Uterus (tissue), 4 donors: ENCODE measurements around the gene MAGEA11. TPM values are rescaled to one million over a fixed set of nuclear protein-coding genes. Genes with fewer than 3 reads are reported as not detected.
"Not testable (repeated sequence)": the region's sequence is repeated elsewhere in the genome, so short reads cannot be mapped to it uniquely, and the experiment has no call there.

Experiments used
- DNase-seq, 2 donors: peaks; one replicate each; pipeline ENCODE4 v3.0.0-alpha.2; 2019 to 2020
- H3K27ac ChIP-seq, 2 donors: fragments of 200-600 bp; sonication (generic); 1 replicate in 1 of 2; 2 replicates in 1 of 2; pipeline ENCODE4 v1.5.1; 2016 to 2018
- H3K27me3 ChIP-seq, 2 donors: fragments of 200-600 bp; sonication (generic); one replicate each; pipeline ENCODE4 v1.5.1; 2018 to 2019; ENCODE audit warnings: control low read depth in 1 of 2
- H3K36me3 ChIP-seq, 2 donors: fragments of 200-600 bp; sonication (generic); one replicate each; pipeline ENCODE4 v1.5.1; 2019; ENCODE audit warnings: control low read depth in 1 of 2
- H3K4me1 ChIP-seq, 2 donors: fragments of 200-600 bp; sonication (generic); one replicate each; pipeline ENCODE4 v1.5.1; 2018 to 2019; ENCODE audit warnings: control low read depth in 1 of 2
- H3K4me3 ChIP-seq, 2 donors: fragments of 200-600 bp; sonication (generic); 1 replicate in 1 of 2; 2 replicates in 1 of 2; pipeline ENCODE4 v1.5.1; 2018 to 2019; ENCODE audit warnings: mild to moderate bottlenecking in 1 of 2
- H3K9me3 ChIP-seq, 2 donors: fragments of 200-600 bp; sonication (generic); one replicate each; pipeline ENCODE4 v1.5.1; 2019; ENCODE audit warnings: control low read depth in 1 of 2
- POLR2A ChIP-seq, 2 donors: fragments of 450-650 bp; IDR thresholded peaks; one replicate each; pipeline ENCODE4 v1.6.1; 2016; ENCODE audit warnings: antibody characterized with exemption in 2 of 2, mild to moderate bottlenecking in 1 of 2, moderate library complexity in 1 of 2
- intact Hi-C: fragments of 100-400 bp; cut with DNase I; formaldehyde crosslinking; loops from one replicate; pipeline ENCODE4 v1.15.1; 2023; ENCODE audit warnings: low total_unique reads
- total RNA-seq, 4 donors: library from RNA; depleted of rRNA in 3 of 4; stranded (reverse); fragments of >200 nt in 3 of 4; gene quantifications; one replicate each; pipeline versions ENCODE4 v1.1.0 to v1.2.4, GENCODE V29; 2014 to 2023
- TF ChIP-seq, protein P1 (sequence below), 4 experiments: fragments of 200-600 bp in 2 of 4; fragments of 450-650 bp in 2 of 4; sonication (generic) in 2 of 4; IDR thresholded peaks; one replicate each; pipeline ENCODE4 v1.5.1; 2016 to 2019; ENCODE audit warnings: antibody characterized with exemption in 4 of 4, mild to moderate bottlenecking in 2 of 4, moderate library complexity in 1 of 4
- donor health status: DM: yes; HTN: yes; CAD: no.

Gene MAGEA11
- total RNA-seq, 4 donors from 2014 or later, result not detected

GRCh38 chrX:149715468-149715867 is 3.6 kb downstream of the MAGEA11 start:
- H3K4me3 ChIP-seq, result no peak overlapping the region
- no peaks in the 10 kb centered on the region for H3K9me3 ChIP-seq
- H3K27me3 ChIP-seq, result no peaks in the 10 kb centered on the region
- TF ChIP-seq POLR2A (IDR thresholded peaks at IDR 0.05), result no peak
- no peak for DNase-seq
- H3K36me3 ChIP-seq, result no peaks in the 10 kb centered on the region
- H3K27ac ChIP-seq, result no peak overlapping the region
- intact Hi-C loops, result no loop called here
- H3K4me1 ChIP-seq, result no peaks in the 10 kb centered on the region

DNA sequence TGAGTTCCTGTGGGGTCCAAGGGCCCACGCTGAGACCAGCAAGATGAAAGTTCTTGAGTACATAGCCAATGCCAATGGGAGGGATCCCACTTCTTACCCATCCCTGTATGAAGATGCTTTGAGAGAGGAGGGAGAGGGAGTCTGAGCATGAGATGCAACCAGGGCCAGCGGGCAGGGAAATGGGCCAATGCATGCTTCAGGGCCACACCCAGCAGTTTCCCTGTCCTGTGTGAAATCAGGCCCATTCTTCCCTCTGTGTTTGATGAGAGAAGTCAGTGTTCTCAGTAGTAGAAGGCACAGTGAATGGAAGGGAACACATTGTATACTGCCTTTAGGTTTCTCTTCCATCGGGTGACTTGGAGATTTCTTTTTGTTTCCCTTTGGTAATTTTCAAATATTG is 4.8 kb downstream of the MAGEA11 start:
- DNase-seq, result no peak
- TF ChIP-seq POLR2A (IDR thresholded peaks at IDR 0.05), result no peak
- TF ChIP-seq, protein P1, sequence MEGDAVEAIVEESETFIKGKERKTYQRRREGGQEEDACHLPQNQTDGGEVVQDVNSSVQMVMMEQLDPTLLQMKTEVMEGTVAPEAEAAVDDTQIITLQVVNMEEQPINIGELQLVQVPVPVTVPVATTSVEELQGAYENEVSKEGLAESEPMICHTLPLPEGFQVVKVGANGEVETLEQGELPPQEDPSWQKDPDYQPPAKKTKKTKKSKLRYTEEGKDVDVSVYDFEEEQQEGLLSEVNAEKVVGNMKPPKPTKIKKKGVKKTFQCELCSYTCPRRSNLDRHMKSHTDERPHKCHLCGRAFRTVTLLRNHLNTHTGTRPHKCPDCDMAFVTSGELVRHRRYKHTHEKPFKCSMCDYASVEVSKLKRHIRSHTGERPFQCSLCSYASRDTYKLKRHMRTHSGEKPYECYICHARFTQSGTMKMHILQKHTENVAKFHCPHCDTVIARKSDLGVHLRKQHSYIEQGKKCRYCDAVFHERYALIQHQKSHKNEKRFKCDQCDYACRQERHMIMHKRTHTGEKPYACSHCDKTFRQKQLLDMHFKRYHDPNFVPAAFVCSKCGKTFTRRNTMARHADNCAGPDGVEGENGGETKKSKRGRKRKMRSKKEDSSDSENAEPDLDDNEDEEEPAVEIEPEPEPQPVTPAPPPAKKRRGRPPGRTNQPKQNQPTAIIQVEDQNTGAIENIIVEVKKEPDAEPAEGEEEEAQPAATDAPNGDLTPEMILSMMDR (IDR thresholded peaks at IDR 0.05), result no peak
- H3K36me3 ChIP-seq, result no peaks in the 10 kb centered on the region
- H3K27me3 ChIP-seq, result no peaks in the 10 kb centered on the region
- H3K4me3 ChIP-seq, result no peak overlapping the region
- intact Hi-C loops, result no loop called here
- H3K27ac ChIP-seq, result no peak overlapping the region
- H3K9me3 ChIP-seq, result no peaks in the 10 kb centered on the region
- H3K4me1 ChIP-seq, result no peaks in the 10 kb centered on the region

- no peak overlapping the region for H3K4me3 ChIP-seq
- H3K4me1 ChIP-seq, result no peaks in the 10 kb centered on the region
- H3K27ac ChIP-seq, result no peak overlapping the region
- no peaks in the 10 kb centered on the region for H3K9me3 ChIP-seq
- no peaks in the 10 kb centered on the region for H3K36me3 ChIP-seq
- no peak for DNase-seq
- no peaks in the 10 kb centered on the region for H3K27me3 ChIP-seq
- intact Hi-C loops, result no loop called here
- TF ChIP-seq, protein P1 (IDR thresholded peaks at IDR 0.05), result no peak
- TF ChIP-seq POLR2A (IDR thresholded peaks at IDR 0.05), result no peak
Measured at GRCh38 chrX:149717803-149718202, 5.9 kb downstream of the MAGEA11 start.

DNA sequence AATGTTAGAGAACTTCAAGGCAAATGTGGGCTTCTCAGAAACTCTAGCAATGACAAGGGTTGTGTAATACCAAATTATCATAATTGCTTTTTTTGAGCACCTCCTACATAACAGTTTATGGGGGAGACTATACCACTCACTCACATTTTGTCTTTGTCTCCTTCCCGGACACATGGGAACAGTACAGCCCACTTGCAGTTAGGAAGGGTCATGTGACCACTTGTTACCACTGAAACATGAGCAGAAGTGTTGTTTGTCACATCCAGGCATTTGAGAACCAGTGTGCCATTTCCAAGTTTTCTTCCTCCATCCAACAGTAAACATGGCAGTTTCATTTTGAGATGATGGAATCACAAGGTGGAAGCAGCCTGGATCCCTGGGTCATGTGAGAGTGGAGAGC is 6.9 kb downstream of the MAGEA11 start:
- Histone ChIP-seq H3K9me3 (no peaks in the 10 kb centered on the region), H3K36me3 (no peaks in the 10 kb centered on the region), H3K4me1 (no peaks in the 10 kb centered on the region), H3K27ac (no peak overlapping the region), H3K27me3 (no peaks in the 10 kb centered on the region), H3K4me3 (no peak overlapping the region)
- TF ChIP-seq POLR2A (IDR thresholded peaks at IDR 0.05), result no peak
- TF ChIP-seq, protein P1 (IDR thresholded peaks at IDR 0.05), result no peak
- DNase-seq, result no peak
- intact Hi-C loops, result no loop called here

GRCh38 chrX:149720021-149720689 is 8.3 kb downstream of the MAGEA11 start:
- Histone ChIP-seq H3K4me1 (no peaks in the 10 kb centered on the region), H3K36me3 (no peaks in the 10 kb centered on the region), H3K9me3 (no peaks in the 10 kb centered on the region), H3K4me3 (no peak overlapping the region), H3K27ac (no peak overlapping the region), H3K27me3 (no peaks in the 10 kb centered on the region)
- TF ChIP-seq POLR2A (IDR thresholded peaks at IDR 0.05), result no peak
- TF ChIP-seq, protein P1 (IDR thresholded peaks at IDR 0.05), result no peak
- DNase-seq, result no peak
- intact Hi-C loops, result no loop called here

DNA sequence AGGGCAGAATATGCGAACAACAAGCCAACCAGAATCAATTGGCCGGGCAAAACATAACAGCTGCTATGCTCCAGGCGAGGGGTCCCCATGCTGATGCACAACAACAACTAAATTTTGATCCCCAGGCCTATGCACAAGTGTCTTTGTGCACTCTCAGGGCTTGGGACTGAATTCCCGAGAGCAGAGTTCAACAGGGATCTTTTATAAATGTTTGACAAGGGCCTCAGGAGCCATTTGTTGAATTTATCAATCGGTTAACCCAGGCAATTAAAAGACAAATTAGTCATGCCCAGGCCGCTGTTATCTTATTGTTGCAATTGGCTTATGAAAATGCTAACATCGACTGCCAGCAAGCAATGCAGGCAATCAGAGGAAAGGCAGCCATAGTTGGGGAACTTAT is 9.4 kb downstream of the MAGEA11 start:
- intact Hi-C loops, H3K9me3 ChIP-seq, H3K27me3 ChIP-seq, H3K4me3 ChIP-seq, H3K27ac ChIP-seq, H3K36me3 ChIP-seq, DNase-seq, H3K4me1 ChIP-seq: not testable (repeated sequence)
